HG03175 (cell line): ENCODE results near the gene ZRANB1.
A peak's percentile ranks its signal among the peaks of the same experiment; 100 is the strongest.
"Not testable (repeated sequence)": the region's sequence is repeated elsewhere in the genome, so short reads cannot be mapped to it uniquely, and the experiment has no call there.

ENCODE experiments used
- ATAC-seq: cut with Tn5 transposase; IDR thresholded peaks from one replicate; pipeline ENCODE4 v1.9.1; 2021; ENCODE audit warnings: mild to moderate bottlenecking, moderate library complexity; ENCODE audit not compliant: unreplicated experiment

Gene ZRANB1

GRCh38 chr10:124962421-124962820 is 20.5 kb downstream of the ZRANB1 start:
- no peak for ATAC-seq

GRCh38 chr10:124963866-124964720 is 22.2 kb downstream of the ZRANB1 start:
- no peak for ATAC-seq

- ATAC-seq: no peak
Measured at GRCh38 chr10:124966008-124966407, 24.1 kb downstream of the ZRANB1 start.

GRCh38 chr10:124967255-124967654 is 25.3 kb downstream of the ZRANB1 start:
- ATAC-seq: no peak

GRCh38 chr10:124971276-124971675 is 29.4 kb downstream of the ZRANB1 start:
- ATAC-seq: peak; percentile 21

DNA sequence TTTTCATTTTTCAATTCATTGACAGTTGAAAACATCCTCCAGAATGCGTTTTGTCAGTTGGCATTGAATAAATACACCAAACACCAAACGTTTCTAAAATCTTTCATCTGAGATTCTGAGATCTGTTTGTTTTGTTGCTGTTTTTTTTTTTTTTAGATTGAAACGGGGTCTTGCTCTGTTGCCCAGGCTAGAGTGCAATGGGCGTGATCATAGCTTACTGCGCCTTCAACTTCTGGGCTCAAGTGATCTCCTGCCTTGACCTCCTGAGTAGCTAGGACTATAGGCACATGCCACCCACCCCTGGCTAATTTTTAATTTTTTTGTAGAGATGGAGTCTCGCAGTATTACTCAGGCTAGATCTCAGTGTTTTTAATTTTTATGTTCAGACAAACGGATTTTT is 30.7 kb downstream of the ZRANB1 start:
- no peak for ATAC-seq

- ATAC-seq: no peak
Measured at GRCh38 chr10:124974131-124974530, 32.2 kb downstream of the ZRANB1 start.

DNA sequence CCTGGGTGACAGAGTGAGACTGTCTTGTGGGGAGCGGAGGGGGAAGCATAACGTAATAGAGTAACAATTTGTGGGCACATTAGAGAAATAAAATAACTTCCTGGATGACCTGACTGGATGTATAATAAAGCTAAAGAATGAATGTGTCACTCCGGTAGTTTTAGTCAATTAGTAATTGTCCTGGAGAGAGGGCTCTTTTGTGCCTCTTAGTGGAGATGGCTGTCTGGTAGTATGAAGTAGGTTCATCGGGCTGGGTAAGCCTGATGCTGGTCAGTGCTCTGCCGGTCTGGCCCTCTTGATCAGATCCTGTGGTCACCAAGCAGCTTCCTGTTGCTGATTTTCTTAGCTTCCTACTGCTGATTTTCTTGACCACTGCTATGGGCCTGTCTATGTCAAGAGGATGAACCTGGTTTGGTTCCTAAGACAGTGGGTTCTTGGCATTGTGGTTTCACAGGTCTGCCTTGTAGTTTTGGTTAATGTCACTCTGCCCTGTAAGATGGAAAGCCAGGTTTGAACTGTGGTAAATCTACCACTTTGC is 34.1 kb downstream of the ZRANB1 start:
- ATAC-seq: peak; percentile 94

DNA sequence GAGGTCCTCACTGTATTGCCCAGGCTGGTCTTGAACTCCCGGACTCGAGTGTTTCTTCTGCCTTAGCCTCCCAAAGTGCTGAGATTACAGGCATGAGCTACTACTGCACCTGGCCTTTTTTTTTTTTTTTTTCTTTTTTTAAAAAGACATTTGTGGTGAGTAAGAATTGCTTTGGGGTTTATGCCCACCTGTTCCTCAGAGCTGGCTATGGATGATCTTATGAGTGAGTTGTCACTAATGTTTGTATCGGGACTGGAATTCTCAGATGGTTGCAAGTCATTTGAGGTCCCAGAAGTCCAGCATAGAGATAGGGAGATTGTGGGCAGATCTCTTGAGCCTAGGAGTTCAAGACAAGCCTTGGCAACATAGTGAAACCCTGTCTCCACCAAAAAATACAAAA is 35.2 kb downstream of the ZRANB1 start:
- no peak for ATAC-seq

DNA sequence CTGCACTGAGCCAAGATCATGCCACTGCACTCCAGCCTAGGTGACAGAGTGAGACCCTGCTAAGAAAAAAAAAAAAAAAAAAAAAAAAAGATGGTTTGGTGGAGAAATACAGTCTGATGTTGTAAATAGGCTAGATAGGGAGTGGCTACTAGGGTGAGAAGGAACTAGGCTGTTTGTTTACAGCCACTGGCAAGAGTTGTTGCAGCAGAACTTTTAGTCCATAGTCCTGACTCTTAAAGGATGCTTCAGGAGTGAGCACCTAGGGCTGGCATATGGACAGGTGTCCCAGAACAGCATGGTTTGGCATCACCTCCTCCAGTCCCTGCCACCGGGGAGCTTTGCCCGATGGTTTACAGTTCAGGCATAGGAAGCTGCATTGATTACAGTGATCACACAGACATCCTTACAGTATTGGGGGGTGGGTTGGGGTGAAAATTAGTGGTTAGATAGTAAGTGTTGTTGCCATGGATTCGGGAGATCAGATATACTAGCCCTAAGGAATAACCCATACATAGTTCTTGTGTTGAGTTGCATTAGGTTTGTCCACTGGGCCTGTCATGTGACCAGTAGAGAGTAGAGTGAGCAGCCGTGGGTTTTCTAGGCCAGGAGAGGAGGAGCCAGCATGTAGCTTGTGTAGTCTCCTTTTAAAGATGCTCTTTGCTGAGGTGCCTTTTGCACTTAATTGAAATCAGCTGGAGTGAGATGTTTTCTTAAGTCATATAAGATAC is 35.9 kb downstream of the ZRANB1 start:
- no peak for ATAC-seq

DNA sequence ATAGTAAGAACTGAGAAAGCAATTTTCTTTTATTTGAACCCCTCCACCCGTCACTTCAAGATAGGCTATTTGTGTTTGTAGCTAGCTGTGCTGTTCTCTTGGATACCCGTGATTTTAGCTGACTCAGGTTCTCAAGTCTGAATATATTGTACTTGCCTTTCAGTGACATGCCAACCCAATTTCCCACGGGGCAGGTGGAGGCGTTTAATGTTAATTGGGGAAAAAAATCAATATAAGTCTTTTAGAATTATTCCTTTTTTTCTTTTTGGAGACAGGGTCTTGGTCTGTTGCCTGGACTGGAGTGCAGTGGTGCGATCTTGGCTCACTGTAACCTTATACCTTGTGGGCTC is 36.4 kb downstream of the ZRANB1 start:
- ATAC-seq: no peak

GRCh38 chr10:124983321-124983720 is 41.4 kb downstream of the ZRANB1 start:
- no peak for ATAC-seq

DNA sequence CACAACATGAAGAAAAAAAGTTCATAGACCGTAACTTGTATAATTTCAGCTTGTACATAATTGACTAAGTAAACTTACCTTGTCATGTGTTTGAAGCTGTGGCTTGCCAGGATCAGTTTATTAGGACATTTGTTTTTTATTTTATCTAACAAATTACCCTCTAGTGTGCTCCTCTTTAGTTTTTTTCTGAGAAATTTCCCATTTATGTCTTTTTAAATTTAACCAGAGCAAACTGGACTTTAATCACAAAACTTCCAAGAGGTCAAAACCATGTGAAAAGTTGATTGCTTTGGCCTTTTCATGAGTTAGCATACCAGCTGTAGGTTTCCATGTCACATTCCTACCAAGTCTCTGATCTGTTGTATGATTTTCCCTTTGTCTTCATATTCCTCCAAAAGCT is 42.5 kb downstream of the ZRANB1 start:
- ATAC-seq: no peak

DNA sequence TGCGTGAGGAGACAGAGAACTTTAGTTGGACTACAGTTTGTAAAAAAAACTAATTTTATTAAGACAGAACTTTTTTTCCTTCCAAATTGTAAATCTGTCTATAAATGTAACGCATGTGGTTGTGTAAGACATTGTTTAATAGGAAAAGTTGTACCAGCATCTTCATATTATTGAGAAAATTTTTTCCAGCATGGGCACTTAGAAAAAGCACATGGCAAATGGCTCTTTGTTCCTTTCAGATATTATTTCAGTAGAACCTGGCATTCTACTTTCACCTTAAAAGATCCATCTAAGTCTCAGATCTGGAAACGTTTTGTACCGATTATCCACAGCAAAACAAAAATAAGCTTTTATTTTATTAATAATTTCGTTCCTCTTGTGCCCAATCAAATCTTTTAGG is 43.2 kb downstream of the ZRANB1 start:
- no peak for ATAC-seq

GRCh38 chr10:124987788-124988187 is 45.9 kb downstream of the ZRANB1 start:
- no peak for ATAC-seq

DNA sequence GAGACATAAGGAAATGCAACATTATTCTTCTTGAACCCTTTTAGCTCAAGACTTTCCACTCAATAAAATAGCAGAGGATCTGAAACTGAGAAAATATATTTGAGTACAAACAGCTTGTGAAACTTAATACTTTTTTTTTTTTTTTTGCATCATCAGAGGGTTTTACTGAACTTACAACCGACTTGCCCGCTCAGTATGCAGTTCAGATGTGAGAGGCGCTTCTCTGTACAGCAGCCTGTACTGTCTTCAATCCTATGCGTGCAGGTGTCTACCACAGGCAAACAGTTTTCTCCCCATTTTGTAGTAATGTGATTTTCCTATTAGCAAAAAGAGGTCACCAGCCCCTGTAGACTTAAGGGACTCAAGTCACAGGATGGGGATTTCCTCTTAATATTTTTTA is 46.8 kb downstream of the ZRANB1 start:
- not testable (repeated sequence) for ATAC-seq

GRCh38 chr10:124989526-124989925 is 47.6 kb downstream of the ZRANB1 start:
- no peak for ATAC-seq

- ATAC-seq: no peak
Measured at GRCh38 chr10:124990671-124991625, 49.0 kb downstream of the ZRANB1 start.

DNA sequence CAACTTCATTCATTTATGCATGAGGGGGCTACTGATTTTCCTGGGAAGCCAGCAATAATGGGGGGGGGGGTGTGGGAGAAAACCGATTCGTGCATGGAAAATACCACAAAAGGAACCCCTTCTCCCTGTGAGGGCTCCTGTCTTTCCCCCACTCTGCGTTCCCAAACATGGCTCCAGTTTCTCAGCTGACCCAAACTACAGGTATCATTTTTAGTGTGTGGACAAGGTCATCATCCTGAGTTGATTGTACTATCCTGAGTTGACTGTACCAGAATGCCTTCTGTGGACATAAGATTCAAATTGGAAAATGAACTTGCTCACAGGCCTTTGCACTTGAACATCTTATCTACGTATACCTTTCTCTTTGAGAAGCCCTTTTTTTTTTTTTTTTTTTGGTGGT is 49.9 kb downstream of the ZRANB1 start:
- no peak for ATAC-seq

DNA sequence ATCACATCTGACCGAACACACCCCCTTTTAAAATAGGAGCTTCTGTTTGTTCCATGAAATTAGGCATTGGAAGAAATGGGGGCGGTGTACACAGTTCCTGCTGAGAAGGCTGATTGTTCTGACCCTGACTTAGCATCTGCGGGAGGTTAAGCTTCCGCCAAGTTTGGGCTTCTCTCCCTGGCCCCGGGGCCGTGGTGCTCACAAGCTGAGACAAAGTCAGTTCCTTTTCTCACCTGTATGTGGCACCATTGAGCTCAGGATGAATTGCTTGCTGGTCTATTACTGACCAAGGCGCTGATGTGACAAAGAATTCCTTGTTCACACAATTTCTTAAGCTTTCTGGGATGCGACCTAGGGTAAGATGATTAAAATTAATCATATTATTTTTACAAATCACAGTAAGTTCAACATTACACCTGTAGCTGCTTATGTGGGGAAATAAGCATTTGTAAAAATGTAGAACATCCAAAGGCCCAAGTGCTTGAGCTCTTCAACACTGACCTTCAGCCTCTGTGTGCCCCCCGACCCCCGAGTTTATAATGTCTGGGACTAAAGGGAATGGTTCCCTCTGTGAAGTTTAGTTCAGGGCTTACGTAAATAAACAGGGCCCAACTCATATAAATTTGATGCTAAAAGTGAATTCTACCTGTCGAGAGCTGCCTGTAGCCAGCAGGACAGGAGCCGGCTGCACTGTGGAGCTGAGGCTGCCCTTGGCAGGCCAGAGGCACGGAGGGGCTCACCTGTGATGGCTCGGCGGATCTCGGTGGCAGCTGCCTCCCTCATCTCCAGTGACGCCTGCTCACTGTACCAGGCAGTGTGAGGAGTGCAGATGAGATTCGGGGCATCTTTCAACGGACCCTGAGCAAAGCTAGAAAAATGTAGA is 50.8 kb downstream of the ZRANB1 start:
- ATAC-seq: peak; percentile 72
